ENCODE data around the gene CLTCL1. TPM values are rescaled to one million over a fixed set of nuclear protein-coding genes. Genes with fewer than 3 reads are reported as not detected.

The CLTCL1 gene
- total and polyA plus RNA-seq, 4 experiments from 2014 or later = 0.80 to 1.7 TPM; not detected in 2

GRCh38 chr22:19183216-19183615, 108.3 kb downstream of the CLTCL1 start:
- H3K4me1 ChIP-seq (ENCODE audit: insufficient read depth, low read length) = peaks cover 21% of the 10 kb centered on the region
- peaks cover 4 to 24% (median 14%) of the 10 kb centered on the region in 4 donors for H3K4me1 Mint-ChIP-seq
- H3K27ac ChIP-seq (ENCODE audit: low read depth, low read length) = no peak overlapping the region
- POLR2A ChIA-PET (ENCODE audit: partially characterized antibody) = no interaction called here
- no peak overlapping the region for H3K4me3 ChIP-seq (ENCODE audit: low read length in 2 of 2)
- CTCF ChIA-PET (ENCODE audit: partially characterized antibody) = interaction anchor here (1.3 to 1.7 kb wide), 2 partner anchors 38 to 294 kb away, joined by 3 to 6 read pairs; partner anchors contain the start of gene ESS2
- no peaks in the 10 kb centered on the region for H3K27me3 Mint-ChIP-seq
- H3K4me3 Mint-ChIP-seq = no peak overlapping the region
- H3K9me3 ChIP-seq (ENCODE audit: control insufficient read depth in 1 of 2, low read length in 2 of 2) = no peaks in the 10 kb centered on the region
- H3K27ac Mint-ChIP-seq = no peak overlapping the region
- DNase-seq = no peak
- peaks cover 0 to 3% of the 10 kb centered on the region in 2 donors for H3K36me3 Mint-ChIP-seq
- no peaks in the 10 kb centered on the region for H3K36me3 ChIP-seq (ENCODE audit: insufficient read depth, low read length)
- intact Hi-C loops (cut with micrococcal nuclease) = no loop called here
- no peaks in the 10 kb centered on the region for H3K27me3 ChIP-seq (ENCODE audit: insufficient read depth, low read length)
- H3K9me3 Mint-ChIP-seq = no peaks in the 10 kb centered on the region

GRCh38 chr22:19182472-19183157, 108.9 kb downstream of the CLTCL1 start:
- intact Hi-C loops (cut with micrococcal nuclease) = no loop called here
- ChIA-PET POLR2A (ENCODE audit: partially characterized antibody) (no interaction called here), CTCF (ENCODE audit: partially characterized antibody) (interaction anchor here (1.3 to 1.7 kb wide), 2 partner anchors 38 to 295 kb away, joined by 3 to 6 read pairs; partner anchors contain the start of gene ESS2)
- Histone ChIP-seq H3K9me3 (ENCODE audit: control insufficient read depth in 1 of 2, low read length in 2 of 2) (no peaks in the 10 kb centered on the region), H3K4me3 (ENCODE audit: low read length in 2 of 2) (no peak overlapping the region), H3K27me3 (ENCODE audit: insufficient read depth, low read length) (no peaks in the 10 kb centered on the region), H3K4me1 (ENCODE audit: insufficient read depth, low read length) (peaks cover 21% of the 10 kb centered on the region), H3K36me3 (ENCODE audit: insufficient read depth, low read length) (no peaks in the 10 kb centered on the region), H3K27ac (ENCODE audit: low read depth, low read length) (no peak overlapping the region)
- peaks cover 4 to 24% (median 14%) of the 10 kb centered on the region in 4 donors for H3K4me1 Mint-ChIP-seq
- no peak for DNase-seq
- peaks cover 0 to 3% of the 10 kb centered on the region in 2 donors for H3K36me3 Mint-ChIP-seq
- H3K9me3 Mint-ChIP-seq = no peaks in the 10 kb centered on the region
- H3K4me3 Mint-ChIP-seq = peak overlapping the region in 1 of 8 donors; percentile 32
- peak overlapping the region in 3 of 7 donors; percentile 35 to 43 (median 38) for H3K27ac Mint-ChIP-seq
- no peaks in the 10 kb centered on the region for H3K27me3 Mint-ChIP-seq

DNA sequence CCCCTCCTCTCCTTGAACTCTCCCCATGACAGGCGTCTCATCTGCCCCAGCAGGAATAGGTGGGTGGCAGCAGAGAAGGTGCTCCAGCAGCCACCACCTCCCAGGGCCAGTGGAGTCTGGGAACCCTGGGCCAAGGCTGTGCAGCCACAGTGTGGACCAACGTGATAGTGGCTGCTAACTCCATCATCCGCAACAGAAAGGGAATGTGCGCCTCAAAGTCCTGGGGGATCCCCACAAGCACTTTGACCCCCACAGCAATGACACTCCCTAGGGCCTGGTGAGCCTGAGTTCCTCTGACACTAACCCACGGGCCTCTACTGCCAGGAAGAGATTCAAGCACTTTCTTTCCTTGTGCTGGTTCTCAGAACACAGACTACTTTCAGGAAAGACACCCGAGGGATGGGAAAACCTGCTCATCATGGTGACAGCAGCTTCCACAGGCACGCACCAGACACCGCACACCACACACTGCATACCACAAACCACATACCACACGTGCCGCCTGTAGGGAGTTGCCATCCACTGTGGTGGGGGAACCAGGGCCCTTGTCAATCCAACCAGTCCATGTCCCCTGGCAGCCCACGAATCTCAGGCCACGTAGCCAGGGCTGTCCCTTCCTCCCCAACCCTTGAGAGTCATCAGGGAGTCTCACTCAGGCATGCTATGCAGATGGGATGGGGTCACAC, 109.6 kb downstream of the CLTCL1 start:
- ChIA-PET CTCF (ENCODE audit: partially characterized antibody) (interaction anchor here (1.7 kb wide), 1 partner anchor 37 kb away, joined by 6 read pairs; the partner anchor contains the start of gene ESS2), POLR2A (ENCODE audit: partially characterized antibody) (no interaction called here)
- Histone ChIP-seq H3K27me3 (ENCODE audit: insufficient read depth, low read length) (no peaks in the 10 kb centered on the region), H3K4me1 (ENCODE audit: insufficient read depth, low read length) (peaks cover 21% of the 10 kb centered on the region), H3K4me3 (ENCODE audit: low read length in 2 of 2) (no peak overlapping the region), H3K9me3 (ENCODE audit: control insufficient read depth in 1 of 2, low read length in 2 of 2) (no peaks in the 10 kb centered on the region), H3K36me3 (ENCODE audit: insufficient read depth, low read length) (no peaks in the 10 kb centered on the region), H3K27ac (ENCODE audit: low read depth, low read length) (no peak overlapping the region)
- Mint-ChIP-seq H3K27me3 (no peaks in the 10 kb centered on the region), H3K4me3 (peak overlapping the region in 2 of 8 donors; percentile 32 to 59), H3K36me3 (peaks cover 0 to 3% of the 10 kb centered on the region in 2 donors), H3K27ac (peak overlapping the region in 5 of 7 donors; percentile 38 to 68 (median 59)), H3K9me3 (no peaks in the 10 kb centered on the region), H3K4me1 (peaks cover 4 to 24% (median 14%) of the 10 kb centered on the region in 4 donors)
- intact Hi-C loops (cut with micrococcal nuclease) = no loop called here
- DNase-seq = no peak

DNA sequence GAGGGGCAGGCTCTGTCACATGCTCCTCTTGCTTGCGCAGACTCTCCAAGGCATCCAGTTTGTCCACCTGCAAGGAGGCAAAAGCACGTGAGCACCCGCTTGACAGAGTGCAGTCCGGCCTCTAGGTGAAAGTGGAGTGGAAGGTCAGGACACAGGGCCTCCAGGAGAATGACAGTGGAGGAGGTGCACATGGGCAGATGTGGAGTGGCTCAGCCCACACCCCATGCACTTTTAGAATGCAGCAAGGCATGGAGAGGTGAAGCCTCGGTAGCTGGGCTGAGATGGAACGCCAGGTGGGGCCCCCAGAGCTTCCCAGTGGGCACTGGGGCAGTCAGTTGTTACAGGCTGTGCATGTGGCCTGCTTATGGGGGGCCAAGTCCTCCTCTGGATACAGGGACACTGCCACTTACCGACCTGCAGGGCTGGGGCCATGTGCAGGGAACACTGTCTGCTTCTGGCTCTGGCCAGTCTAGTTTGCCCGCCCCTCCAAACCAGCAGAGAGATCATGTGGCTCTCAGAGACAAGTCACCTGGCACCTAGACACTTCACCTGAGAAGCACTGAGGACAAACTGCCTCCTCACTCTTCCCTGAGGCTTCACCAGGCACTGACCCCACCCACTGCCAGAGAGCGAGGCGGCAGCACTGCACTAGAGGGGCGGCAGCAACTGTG, 110.6 kb downstream of the CLTCL1 start:
- Histone ChIP-seq H3K9me3 (ENCODE audit: control insufficient read depth in 1 of 2, low read length in 2 of 2) (no peaks in the 10 kb centered on the region), H3K27me3 (ENCODE audit: insufficient read depth, low read length) (no peaks in the 10 kb centered on the region), H3K4me3 (ENCODE audit: low read length in 2 of 2) (no peak overlapping the region), H3K27ac (ENCODE audit: low read depth, low read length) (no peak overlapping the region), H3K4me1 (ENCODE audit: insufficient read depth, low read length) (peaks cover 21% of the 10 kb centered on the region), H3K36me3 (ENCODE audit: insufficient read depth, low read length) (no peaks in the 10 kb centered on the region)
- ChIA-PET CTCF (ENCODE audit: partially characterized antibody) (interaction anchor here (1.3 kb wide), 1 partner anchor 40 kb away, joined by 3 read pairs; no protein-coding TSS in a partner anchor), POLR2A (ENCODE audit: partially characterized antibody) (no interaction called here)
- Mint-ChIP-seq H3K9me3 (no peaks in the 10 kb centered on the region), H3K27ac (no peak overlapping the region), H3K36me3 (peaks cover 0 to 3% of the 10 kb centered on the region in 2 donors), H3K4me1 (peaks cover 4 to 26% (median 14%) of the 10 kb centered on the region in 4 donors), H3K27me3 (no peaks in the 10 kb centered on the region), H3K4me3 (peak overlapping the region in 1 of 8 donors; percentile 35)
- intact Hi-C loops (cut with micrococcal nuclease) = no loop called here
- DNase-seq = no peak

DNA sequence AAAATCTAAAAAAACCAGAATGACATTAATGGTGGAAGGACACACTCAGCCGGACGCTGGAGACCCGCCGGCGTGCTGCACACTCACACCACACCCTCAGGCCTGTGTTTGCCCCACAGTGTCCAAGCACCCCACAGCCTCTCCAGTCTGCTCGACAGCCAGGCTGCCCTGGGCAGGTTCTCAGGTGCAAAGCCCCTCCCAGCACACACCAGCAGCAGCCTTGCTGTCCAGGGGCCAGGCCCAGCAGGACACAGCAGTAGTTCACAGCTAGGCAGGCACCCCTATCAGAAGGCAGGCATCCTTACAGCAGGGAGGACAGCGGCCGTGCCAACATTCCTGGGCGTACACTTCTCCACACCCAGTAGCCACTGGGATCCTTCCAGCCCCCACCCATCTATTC, 111.3 kb downstream of the CLTCL1 start:
- intact Hi-C loops (cut with micrococcal nuclease) = no loop called here
- Histone ChIP-seq H3K4me3 (ENCODE audit: low read length in 2 of 2) (no peak overlapping the region), H3K4me1 (ENCODE audit: insufficient read depth, low read length) (peaks cover 21% of the 10 kb centered on the region), H3K27ac (ENCODE audit: low read depth, low read length) (no peak overlapping the region), H3K27me3 (ENCODE audit: insufficient read depth, low read length) (no peaks in the 10 kb centered on the region), H3K36me3 (ENCODE audit: insufficient read depth, low read length) (no peaks in the 10 kb centered on the region), H3K9me3 (ENCODE audit: control insufficient read depth in 1 of 2, low read length in 2 of 2) (no peaks in the 10 kb centered on the region)
- Mint-ChIP-seq H3K36me3 (peaks cover 0 to 3% of the 10 kb centered on the region in 2 donors), H3K4me1 (peaks cover 4 to 28% (median 15%) of the 10 kb centered on the region in 4 donors), H3K4me3 (no peak overlapping the region), H3K27ac (no peak overlapping the region), H3K9me3 (no peaks in the 10 kb centered on the region), H3K27me3 (no peaks in the 10 kb centered on the region)
- CTCF ChIA-PET (ENCODE audit: partially characterized antibody) = interaction anchor here (1.3 to 1.8 kb wide), 3 partner anchors 41 to 449 kb away, joined by 3 to 8 read pairs (median 5); partner anchors contain the start of gene CLTCL1
- POLR2A ChIA-PET (ENCODE audit: partially characterized antibody) = interaction anchor here (2.6 kb wide), 1 partner anchor 450 kb away, joined by 8 read pairs; no protein-coding TSS in a partner anchor
- DNase-seq = no peak

- intact Hi-C loops (cut with micrococcal nuclease) = loop anchor here (1.0 to 2.0 kb wide), 8 partner anchors 35 to 937 kb away; partner anchors contain the start of genes C22orf39, CDC45, CLTCL1 and ESS2
- Histone ChIP-seq H3K36me3 (ENCODE audit: insufficient read depth, low read length) (no peaks in the 10 kb centered on the region), H3K27me3 (ENCODE audit: insufficient read depth, low read length) (no peaks in the 10 kb centered on the region), H3K9me3 (ENCODE audit: control insufficient read depth in 1 of 2, low read length in 2 of 2) (no peaks in the 10 kb centered on the region), H3K4me1 (ENCODE audit: insufficient read depth, low read length) (peaks cover 21% of the 10 kb centered on the region), H3K27ac (ENCODE audit: low read depth, low read length) (peak overlapping the region; percentile 62), H3K4me3 (ENCODE audit: low read length in 2 of 2) (peak overlapping the region in 1 of 2 donors; percentile 66)
- ChIA-PET POLR2A (ENCODE audit: partially characterized antibody) (interaction anchor here (0.6 to 2.6 kb wide), 5 partner anchors 11 to 450 kb away, joined by 4 to 11 read pairs (median 5); partner anchors contain the start of genes CDC45, DGCR2 and UFD1), CTCF (ENCODE audit: partially characterized antibody) (interaction anchor here (0.8 to 1.8 kb wide), 5 partner anchors 15 to 450 kb away, joined by 3 to 10 read pairs (median 5); partner anchors contain the start of gene CLTCL1)
- H3K27ac Mint-ChIP-seq = peak overlapping the region; percentile 83 to 93 (median 86)
- H3K27me3 Mint-ChIP-seq = no peaks in the 10 kb centered on the region
- H3K4me1 Mint-ChIP-seq = peaks cover 4 to 29% (median 15%) of the 10 kb centered on the region in 4 donors
- no peaks in the 10 kb centered on the region for H3K9me3 Mint-ChIP-seq
- H3K4me3 Mint-ChIP-seq = peak overlapping the region; percentile 82 to 92 (median 90)
- peaks cover 0 to 3% of the 10 kb centered on the region in 2 donors for H3K36me3 Mint-ChIP-seq
- DNase-seq = peak in 4 of 5 donors; percentile 40 to 53 (median 47)
Measured at GRCh38 chr22:19179497-19180048, 111.9 kb downstream of the CLTCL1 start.
